SK-N-SH (cell line): Measurements from ENCODE around the gene LSM14B. TPM values are rescaled to one million over a fixed set of nuclear protein-coding genes. Genes with fewer than 3 reads are reported as not detected.

Source experiments
- CTCF ChIA-PET: fragments of 300-600, 350-600 bp; formaldehyde crosslinking; extraction: SDS; loops from one replicate; lab custom pipeline; 2021; lab: Yijun Ruan, JAX
- POLR2A ChIA-PET: fragments of 350-600 bp; sonication (Branson Sonifier 250); formaldehyde crosslinking; extraction: SDS; loops from one replicate; lab custom pipeline; 2020; ENCODE audit warnings: antibody characterized with exemption, inconsistent platforms; lab: Yijun Ruan, JAX
- DNase-seq: peaks from one replicate; pipeline ENCODE4 v3.0.0; 2012
- H2AFZ ChIP-seq: fragments of 200-600 bp; sonication (generic); 2 replicates; pipeline ENCODE4 v1.8.1; 2016; ENCODE audit warnings: antibody characterized with exemption, mild to moderate bottlenecking, low read depth
- H3F3A ChIP-seq: fragments of 200-600 bp; sonication (generic); replicated peaks from 2 replicates; pipeline ENCODE3; 2016; ENCODE audit warnings: antibody characterized with exemption, mild to moderate bottlenecking; ENCODE audit not compliant: insufficient read depth
- H3K27ac ChIP-seq, 2 experiments: fragments of 200-500 bp in 1 of 2; fragments of 200-600 bp in 1 of 2; sonication (Bioruptor generic) in 1 of 2; sonication (generic), shearing (Covaris generic) in 1 of 2; 2 replicates each; pipeline versions ENCODE4 v1.5.1 to v1.6.1; 2014 to 2016; ENCODE audit warnings: low read depth in 2 of 2, inconsistent platforms in 1 of 2, low read length in 1 of 2, mild to moderate bottlenecking in 1 of 2, mixed read lengths in 1 of 2
- H3K27me3 ChIP-seq: fragments of 200-600 bp; sonication (generic), shearing (Covaris generic); 2 replicates; pipeline ENCODE4 v1.6.1; 2016; ENCODE audit warnings: mixed run types; ENCODE audit not compliant: insufficient read depth
- H3K36me3 ChIP-seq, 2 experiments: fragments of 200-500 bp in 1 of 2; fragments of 200-600 bp in 1 of 2; sonication (Bioruptor generic) in 1 of 2; sonication (generic) in 1 of 2; replicated peaks in 1 of 2; 2 replicates each; pipeline versions ENCODE3 to v1.5.1; 2014 to 2016; ENCODE audit warnings: low read length in 1 of 2, mild to moderate bottlenecking in 1 of 2; ENCODE audit not compliant: insufficient read depth in 2 of 2, control insufficient read depth in 1 of 2
- H3K4me1 ChIP-seq, 2 experiments: fragments of 200-500 bp in 1 of 2; fragments of 200-600 bp in 1 of 2; sonication (Bioruptor generic) in 1 of 2; sonication (generic), shearing (Covaris generic) in 1 of 2; 2 replicates each; pipeline versions ENCODE4 v1.5.1 to v1.6.1; 2014 to 2016; ENCODE audit warnings: low read depth in 1 of 2, low read length in 1 of 2, mixed run types in 1 of 2; ENCODE audit not compliant: insufficient read depth in 2 of 2, control insufficient read depth in 1 of 2
- H3K4me2 ChIP-seq: fragments of 200-600 bp; sonication (generic), shearing (Covaris generic); 2 replicates; pipeline ENCODE4 v1.6.1; 2017; ENCODE audit warnings: mixed run types
- H3K4me3 ChIP-seq, 2 experiments: fragments of 200-500 bp in 1 of 2; fragments of 200-600 bp in 1 of 2; sonication (Bioruptor generic) in 1 of 2; sonication (generic), shearing (Covaris generic) in 1 of 2; 2 replicates each; pipeline versions ENCODE4 v1.5.1 to v1.8.1; 2014 to 2016; ENCODE audit warnings: low read depth in 2 of 2, inconsistent platforms in 1 of 2, low read length in 1 of 2, mild to moderate bottlenecking in 1 of 2, mixed read lengths in 1 of 2, moderate library complexity in 1 of 2
- H3K79me2 ChIP-seq: fragments of 200-600 bp; sonication (generic); 2 replicates; pipeline ENCODE4 v1.8.1; 2017; ENCODE audit warnings: mild to moderate bottlenecking; ENCODE audit not compliant: insufficient read depth
- H3K9ac ChIP-seq: fragments of 200-600 bp; sonication (generic); 2 replicates; pipeline ENCODE4 v1.6.1; 2017; ENCODE audit warnings: mixed run types
- H3K9me2 ChIP-seq: fragments of 200-600 bp; sonication (generic); 2 replicates; pipeline ENCODE4 v1.6.1; 2017; ENCODE audit warnings: mixed run types
- H3K9me3 ChIP-seq: fragments of 200-600 bp; sonication (generic); 2 replicates; pipeline ENCODE4 v1.6.1; 2017; ENCODE audit warnings: mixed run types, mild to moderate bottlenecking, moderate library complexity
- H4K20me1 ChIP-seq: fragments of 200-600 bp; sonication (generic); 2 replicates; pipeline ENCODE4 v1.6.1; 2017; ENCODE audit warnings: mild to moderate bottlenecking, mixed run types; ENCODE audit not compliant: insufficient read depth
- CHD2 ChIP-seq: fragments of 150-350 bp; IDR thresholded peaks from 2 replicates; pipeline ENCODE4 v1.6.1; 2018; ENCODE audit warnings: low read length; ENCODE audit not compliant: partially characterized antibody
- CTCF ChIP-seq: fragments of 200-600 bp; sonication (generic); IDR thresholded peaks from 2 replicates; pipeline ENCODE4 v1.6.1; 2017; ENCODE audit warnings: antibody characterized with exemption, mild to moderate bottlenecking, moderate library complexity
- EZH2phosphoT487 ChIP-seq: fragments of 200-600 bp; sonication (generic); IDR thresholded peaks from 2 replicates; pipeline ENCODE4 v1.6.1; 2017; ENCODE audit warnings: low read depth, mixed run types, mild to moderate bottlenecking, antibody characterized with exemption, moderate library complexity, borderline replicate concordance
- FOSL2 ChIP-seq: IDR thresholded peaks from 2 replicates; pipeline ENCODE4 v1.4.0; 2012; ENCODE audit warnings: low read depth, mild to moderate bottlenecking, moderate library complexity, borderline replicate concordance
- FOXM1 ChIP-seq: IDR thresholded peaks from 2 replicates; pipeline ENCODE4 v1.4.0; 2012; ENCODE audit warnings: low read depth, mild to moderate bottlenecking
- GABPA ChIP-seq: IDR thresholded peaks from 2 replicates; pipeline ENCODE4 v1.4.0; 2012; ENCODE audit warnings: low read depth, mild to moderate bottlenecking
- IRF3 ChIP-seq: fragments of 150-350 bp; IDR thresholded peaks from 2 replicates; pipeline ENCODE4 v1.6.1; 2016; ENCODE audit warnings: mild to moderate bottlenecking, low read depth, low read length
- JUND ChIP-seq: IDR thresholded peaks from 2 replicates; pipeline ENCODE4 v1.4.0; 2012
- MAX ChIP-seq: IDR thresholded peaks from 2 replicates; pipeline ENCODE4 v1.4.0; 2012; ENCODE audit warnings: low read depth
- MEF2A ChIP-seq: IDR thresholded peaks from 2 replicates; pipeline ENCODE4 v1.4.0; 2012; ENCODE audit warnings: low read depth, borderline replicate concordance
- MXI1 ChIP-seq: IDR thresholded peaks from 2 replicates; pipeline ENCODE4 v1.6.1; 2012; ENCODE audit warnings: mild to moderate bottlenecking, low read depth, low read length, improper control_type of control experiment
- NFIC ChIP-seq: IDR thresholded peaks from 2 replicates; pipeline ENCODE4 v1.4.0; 2012; ENCODE audit warnings: borderline replicate concordance
- RAD21 ChIP-seq: IDR thresholded peaks from 2 replicates; pipeline ENCODE4 v1.6.1; 2012; ENCODE audit warnings: mild to moderate bottlenecking, low read length
- RFX5 ChIP-seq: IDR thresholded peaks from 2 replicates; pipeline ENCODE4 v1.6.1; 2012; ENCODE audit warnings: mild to moderate bottlenecking, improper control_type of control experiment, low read length
- RXRA ChIP-seq: IDR thresholded peaks from 2 replicates; pipeline ENCODE4 v1.4.0; 2012; ENCODE audit warnings: low read depth, mild to moderate bottlenecking, borderline replicate concordance
- SMC3 ChIP-seq: IDR thresholded peaks from 2 replicates; pipeline ENCODE4 v1.6.1; 2012; ENCODE audit warnings: low read depth, low read length, improper control_type of control experiment
- TCF12 ChIP-seq: IDR thresholded peaks from 2 replicates; pipeline ENCODE4 v1.4.0; 2012
- USF1 ChIP-seq: IDR thresholded peaks from 2 replicates; pipeline ENCODE4 v1.4.0; 2012; ENCODE audit warnings: low read depth, borderline replicate concordance
- USF2 ChIP-seq: fragments of 150-350 bp; IDR thresholded peaks from 2 replicates; pipeline ENCODE4 v1.6.1; 2017; ENCODE audit warnings: antibody characterized with exemption, low read length, low read depth, borderline replicate concordance
- WGBS: methylation state at CpG from one replicate; pipeline ENCODE4 v1.1.6; 2017; ENCODE audit warnings: low lambda C conversion rate; 5-methylcytosine and 5-hydroxymethylcytosine counted together
- polyA plus RNA-seq, 3 experiments: library from polyadenylated mRNA; depleted of rRNA; stranded (reverse); fragments of >200 nt; gene quantifications; 2 replicates each; pipeline ENCODE4 v1.2.3, GENCODE V29; 2012

LSM14B gene
- polyA plus RNA-seq, 1 of the 3 experiments (the other 2 are of a cell fraction): 64.6 TPM

GRCh38 chr20:62141043-62141396, 18.7 kb downstream of the LSM14B start:
- Histone ChIP-seq H3K9me3 (no peaks in the 10 kb centered on the region), H3K79me2 (peaks cover 70% of the 10 kb centered on the region), H2AFZ (no peak overlapping the region), H3F3A (peaks cover 20% of the 10 kb centered on the region)
- CTCF ChIA-PET: interaction anchor here (0.9 to 11.1 kb wide), 6 partner anchors 10 to 137 kb away, joined by 3 to 130 read pairs (median 6); no protein-coding TSS in a partner anchor
- 90% methylated on average over 5 of the region's 7 CpGs for WGBS
- TF ChIP-seq JUND: no peak
- TF ChIP-seq USF2: no peak
- TF ChIP-seq FOXM1: no peak
- TF ChIP-seq SMC3: no peak
- no peak for TF ChIP-seq FOSL2
- TF ChIP-seq CHD2: no peak
- TF ChIP-seq NFIC: no peak
- TF ChIP-seq, all 33 proteins: peak for 0
- H4K20me1 ChIP-seq: peaks cover 81% of the 10 kb centered on the region
- peak overlapping the region; percentile 88 to 92; a peak in 3 of 4 replicates for H3K4me3 ChIP-seq
- H3K4me2 ChIP-seq: peak overlapping the region; percentile 99
- no peaks in the 10 kb centered on the region for H3K27me3 ChIP-seq
- POLR2A ChIA-PET: interaction anchor here (1.4 to 2.4 kb wide), 2 partner anchors 75 to 120 kb away, joined by 3 to 8 read pairs; partner anchors contain the start of gene TAF4
- peaks cover 5 to 27% of the 10 kb centered on the region in 2 experiments; a peak in 3 of 4 replicates for H3K4me1 ChIP-seq
- 0 out of 2 replicates have a peak overlapping the region, but pooled peaks have one; percentile 91 for H3K9ac ChIP-seq
- H3K9me2 ChIP-seq: no peaks in the 10 kb centered on the region
- no peak for DNase-seq
- no peak overlapping the region for H3K27ac ChIP-seq
- peaks cover 43 to 44% of the 10 kb centered on the region in 2 experiments for H3K36me3 ChIP-seq

- Histone ChIP-seq H3F3A (peaks cover 14% of the 10 kb centered on the region), H3K9me2 (no peaks in the 10 kb centered on the region), H3K79me2 (peaks cover 76% of the 10 kb centered on the region), H3K9ac (peak overlapping the region; percentile 91), H3K9me3 (no peaks in the 10 kb centered on the region), H3K4me2 (peak overlapping the region; percentile 99), H2AFZ (no peak overlapping the region), H3K27me3 (no peaks in the 10 kb centered on the region), H3K36me3 (peaks cover 37 to 38% of the 10 kb centered on the region in 2 experiments), H3K4me3 (peak overlapping the region; percentile 88 to 92), H3K27ac (peak overlapping the region; percentile 34 to 96; a peak in 3 of 4 replicates), H3K4me1 (peaks cover 5 to 27% of the 10 kb centered on the region in 2 experiments; a peak in 3 of 4 replicates), H4K20me1 (peaks cover 81% of the 10 kb centered on the region)
- 16% methylated on average over 10 of the region's 14 CpGs for WGBS
- DNase-seq: peak; percentile 59
- POLR2A ChIA-PET: interaction anchor here (0.6 to 2.4 kb wide), 3 partner anchors 20 to 120 kb away, joined by 3 to 8 read pairs (median 3); partner anchors contain the start of gene TAF4
- CTCF ChIA-PET: interaction anchor here (0.8 to 11.1 kb wide), 10 partner anchors 9 to 137 kb away, joined by 3 to 130 read pairs (median 4); no protein-coding TSS in a partner anchor
- no peak for TF ChIP-seq USF1
- TF ChIP-seq USF2: no peak
- TF ChIP-seq MAX: no peak
- peak; percentile 70; the same call in 1 of the 2 replicates for TF ChIP-seq MXI1
- no peak for TF ChIP-seq GABPA
- TF ChIP-seq RXRA: no peak
- TF ChIP-seq RFX5: no peak
- TF ChIP-seq SMC3: peak; percentile 34; the same call in 1 of the 2 replicates
- no peak for TF ChIP-seq MEF2A
- TF ChIP-seq IRF3: no peak
- no peak for TF ChIP-seq EZH2phosphoT487
- no peak for TF ChIP-seq CHD2
- no peak for TF ChIP-seq TCF12
- TF ChIP-seq CTCF: peak; percentile 58
- peak; percentile 38 for TF ChIP-seq RAD21
Observed at GRCh38 chr20:62141397-62142251, 19.3 kb downstream of the LSM14B start.
